NK-92 treated with Interleukin-12 subunit alpha and Interleukin-12 subunit beta, amount 100 ng/mL, for 24 hours (cell line): ENCODE data around the gene GOLGA6D.
"Not testable (repeated sequence)": the region's sequence is repeated elsewhere in the genome, so short reads cannot be mapped to it uniquely, and the experiment has no call there.

ENCODE experiments used
- DNase-seq: peaks from one replicate; lab custom pipeline; 2025; lab: John Stamatoyannopoulos, UW

The GOLGA6D gene

GRCh38 chr15:75333654-75334419 is 51.2 kb downstream of the GOLGA6D start:
- DNase-seq: peak; percentile 55

GRCh38 chr15:75335313-75335704 is 52.7 kb downstream of the GOLGA6D start:
- DNase-seq: no peak

GRCh38 chr15:75335705-75336355 is 53.2 kb downstream of the GOLGA6D start, which contains the start of gene COMMD4:
COMMD4 (plus strand) TSS chr15:75336063; CDS start chr15:75336090, 27 bp downstream.
- peak; percentile 88 for DNase-seq

GRCh38 chr15:75338661-75339240 is 56.1 kb downstream of the GOLGA6D start:
- no peak for DNase-seq

- DNase-seq: no peak
These were observed 57.1 kb downstream of the GOLGA6D start for GRCh38 chr15:75339531-75340240.

- no peak for DNase-seq
These were observed 59.6 kb downstream of the GOLGA6D start for GRCh38 chr15:75342221-75342620.

- not testable (repeated sequence) for DNase-seq
These were observed 61.3 kb downstream of the GOLGA6D start for GRCh38 chr15:75343953-75344352.
